Activated CD4-positive, alpha-beta T cell treated with anti-CD3 and anti-CD28 coated beads for 4 hours (primary cell): ENCODE data around the gene LHFPL6.

Experiments used
- DNase-seq, 2 donors: peaks; one replicate each; pipeline ENCODE4 v3.0.0-alpha.2; 2020

The LHFPL6 gene

GRCh38 chr13:39509616-39510315 is 93.2 kb downstream of the LHFPL6 start:
- no peak for DNase-seq

DNA sequence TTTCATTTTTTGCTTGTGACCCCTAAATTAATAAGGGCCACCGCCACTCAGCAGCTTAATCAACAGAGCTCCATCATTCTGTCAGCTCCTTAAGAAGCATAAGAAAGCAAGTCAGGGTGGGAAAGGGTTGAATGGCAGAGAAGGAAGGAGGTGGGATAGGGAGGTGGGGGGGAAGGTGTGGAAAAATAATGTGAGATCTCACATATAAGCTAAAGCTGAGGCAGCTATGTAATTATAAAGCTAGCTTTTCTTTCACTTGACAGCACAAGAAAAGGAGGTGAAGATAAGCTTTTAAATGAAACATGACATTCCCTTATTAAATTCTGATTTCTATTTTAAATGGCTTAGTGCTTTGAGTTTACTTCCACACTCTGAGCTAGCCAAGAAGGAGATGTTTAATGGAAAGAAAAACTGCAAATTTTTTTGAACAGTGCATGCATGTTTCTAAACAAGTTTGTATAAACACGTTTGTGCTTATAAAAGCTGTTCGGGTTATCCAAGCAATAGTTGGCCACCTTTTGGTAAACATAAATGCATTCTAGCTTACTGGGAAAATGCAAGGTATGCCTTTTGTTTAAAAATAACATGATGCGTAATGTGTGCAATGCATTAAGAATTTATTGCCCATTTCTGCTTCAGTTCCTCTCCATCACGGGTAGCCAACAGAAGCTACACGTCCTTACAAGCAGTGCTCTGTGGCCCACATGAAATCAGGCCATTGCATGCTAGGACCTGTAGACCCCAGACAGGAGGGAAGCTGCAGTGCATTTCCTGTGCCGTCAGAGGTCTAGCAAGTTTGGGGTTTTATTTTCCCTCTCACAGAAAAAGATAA is 96.2 kb downstream of the LHFPL6 start:
- DNase-seq: no peak

GRCh38 chr13:39505151-39505550 is 97.8 kb downstream of the LHFPL6 start:
- DNase-seq: no peak

DNA sequence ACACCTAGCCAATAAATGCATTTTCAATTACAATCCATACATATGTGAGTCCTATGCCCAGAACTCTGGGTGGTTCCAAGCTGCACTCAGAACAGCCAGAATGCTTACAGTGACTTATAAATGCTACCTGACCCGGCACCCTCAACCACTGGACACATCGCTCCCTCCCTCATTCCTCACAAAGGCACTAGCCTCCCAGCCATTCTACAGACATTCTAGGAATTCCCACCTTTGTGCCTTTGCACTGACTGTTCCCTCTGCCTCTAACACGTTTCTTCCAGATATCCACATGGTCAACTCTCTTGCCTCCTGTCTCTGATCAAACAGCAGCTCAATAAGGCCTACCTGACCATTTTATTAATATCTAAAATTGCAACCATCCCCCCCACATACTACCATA is 99.9 kb downstream of the LHFPL6 start:
- no peak for DNase-seq

DNA sequence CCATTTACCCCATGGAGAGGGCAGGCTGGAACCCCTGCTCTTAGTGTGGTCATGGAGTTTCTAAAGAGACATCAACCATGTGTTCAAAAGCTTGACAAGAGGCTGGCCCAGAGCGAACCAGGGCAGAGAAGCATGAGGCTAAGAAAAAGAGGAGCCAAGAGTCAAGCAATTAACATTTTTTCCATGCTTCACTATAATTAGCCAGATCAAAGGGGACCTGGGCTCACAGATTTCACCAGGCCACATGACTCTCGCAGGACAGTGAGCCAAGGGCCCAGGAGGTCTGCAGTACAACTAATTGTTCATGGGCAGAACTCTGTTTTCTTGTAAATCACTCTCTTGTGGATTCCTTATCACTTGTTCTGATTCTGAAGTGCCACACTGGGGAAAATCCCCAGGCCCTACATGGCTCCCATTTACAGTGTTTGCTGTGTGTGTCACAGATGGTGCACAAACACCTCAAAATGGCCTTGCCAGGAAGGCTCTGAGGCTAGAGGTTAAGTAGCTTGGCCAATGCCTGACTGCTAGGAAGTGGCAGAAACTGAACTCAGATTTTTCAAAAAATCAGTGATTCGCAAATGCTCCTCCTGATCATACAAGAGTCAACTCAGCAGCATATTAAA is 101.2 kb downstream of the LHFPL6 start:
- DNase-seq: no peak

GRCh38 chr13:39499604-39500003 is 103.4 kb downstream of the LHFPL6 start:
- DNase-seq: no peak

- DNase-seq: no peak
Observed at GRCh38 chr13:39498471-39499114, 104.4 kb downstream of the LHFPL6 start.

DNA sequence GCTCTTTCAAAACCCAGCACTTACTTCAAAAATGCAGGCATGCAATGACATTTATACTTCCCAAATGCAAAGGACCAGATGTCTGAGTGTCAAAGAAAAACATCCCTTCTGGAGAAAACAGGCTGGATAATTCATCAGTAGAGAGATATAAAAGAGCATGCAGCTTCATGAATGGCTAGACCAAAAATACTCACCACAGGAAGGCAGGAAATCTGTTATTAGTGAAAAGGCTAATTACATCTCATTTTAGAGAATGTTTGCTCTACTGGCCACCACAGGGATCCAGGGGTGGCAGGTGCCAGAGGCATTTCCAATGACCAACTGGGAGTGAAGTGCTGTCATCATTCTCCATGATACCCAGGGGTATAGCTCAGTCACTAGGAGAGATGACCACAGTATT is 106.5 kb downstream of the LHFPL6 start:
- no peak for DNase-seq

DNA sequence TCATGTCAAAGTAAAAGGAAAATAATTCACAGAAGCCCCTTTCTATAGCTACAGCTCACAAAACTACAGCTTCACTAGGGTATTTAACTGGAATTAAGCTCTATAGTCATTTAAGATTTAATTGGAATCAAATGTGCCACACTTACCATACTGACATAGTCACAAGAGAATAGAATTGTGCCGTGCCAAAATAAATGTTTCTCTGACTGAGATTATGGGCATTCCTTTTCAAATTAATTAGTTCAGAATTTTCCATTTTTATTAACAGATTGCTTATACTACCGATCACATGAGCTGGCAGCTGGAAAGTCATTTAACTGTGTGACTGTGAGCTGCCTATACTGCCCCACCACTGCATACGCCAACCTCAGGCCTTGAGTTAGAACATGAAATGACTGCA is 108.4 kb downstream of the LHFPL6 start:
- DNase-seq: no peak

GRCh38 chr13:39494006-39494405 is 109.0 kb downstream of the LHFPL6 start:
- no peak for DNase-seq

DNA sequence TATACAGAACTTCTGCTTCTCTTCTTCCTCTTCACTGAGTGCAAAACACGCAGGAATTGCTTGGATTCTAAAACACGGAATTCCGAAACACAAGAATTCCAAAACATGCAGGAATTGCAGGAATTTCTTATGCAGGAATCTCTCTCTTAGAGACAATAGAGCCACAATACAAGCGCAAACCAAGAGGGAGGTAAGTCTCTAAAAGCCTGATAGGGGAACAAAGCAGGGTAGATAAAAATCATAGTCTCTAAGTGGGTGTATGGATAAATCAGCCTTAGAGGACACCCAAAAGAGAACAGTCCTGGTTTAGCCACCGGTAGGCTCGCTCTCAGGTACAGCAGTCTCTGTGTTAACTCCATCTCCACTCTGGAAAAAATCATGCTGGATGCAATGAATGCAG is 112.9 kb downstream of the LHFPL6 start:
- no peak for DNase-seq

DNA sequence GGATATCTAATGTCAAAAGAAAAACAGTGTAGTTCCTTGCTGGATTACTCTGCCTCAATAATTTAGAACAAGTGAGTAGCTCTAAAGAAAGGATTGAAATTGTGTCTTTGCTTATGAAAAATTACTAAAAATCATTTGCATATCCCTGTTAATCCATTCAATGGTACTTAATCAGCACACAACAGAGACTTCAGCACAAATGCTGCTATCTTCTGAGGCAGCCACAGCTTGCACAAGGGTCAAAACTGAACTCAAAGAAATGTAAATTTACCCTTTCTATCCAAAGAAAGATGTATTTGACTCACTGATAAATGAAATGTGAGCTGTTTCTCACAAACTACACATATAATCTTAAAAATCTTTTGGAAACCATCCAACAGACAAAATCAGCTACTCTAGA is 116.2 kb downstream of the LHFPL6 start:
- no peak for DNase-seq

DNA sequence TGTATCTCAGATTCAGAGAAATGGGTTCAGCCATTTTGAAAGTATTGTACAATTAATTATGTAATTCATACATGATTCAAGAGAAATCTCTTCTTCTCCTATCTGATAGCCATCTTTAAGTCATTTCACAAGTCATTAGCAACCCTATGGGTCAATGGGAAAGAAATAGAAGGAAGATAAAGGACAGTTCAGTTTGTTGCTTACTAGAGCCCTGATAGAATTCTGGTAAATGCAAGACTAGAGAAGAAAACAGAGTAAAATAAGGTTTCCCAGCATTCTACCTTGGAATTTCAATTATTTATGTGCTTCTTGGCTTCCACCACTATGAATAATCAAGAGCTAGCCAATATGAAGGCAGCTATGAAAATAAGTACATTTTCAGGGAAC is 117.7 kb downstream of the LHFPL6 start:
- no peak for DNase-seq

- no peak for DNase-seq
Observed at GRCh38 chr13:39484506-39485313, 118.3 kb downstream of the LHFPL6 start.

DNA sequence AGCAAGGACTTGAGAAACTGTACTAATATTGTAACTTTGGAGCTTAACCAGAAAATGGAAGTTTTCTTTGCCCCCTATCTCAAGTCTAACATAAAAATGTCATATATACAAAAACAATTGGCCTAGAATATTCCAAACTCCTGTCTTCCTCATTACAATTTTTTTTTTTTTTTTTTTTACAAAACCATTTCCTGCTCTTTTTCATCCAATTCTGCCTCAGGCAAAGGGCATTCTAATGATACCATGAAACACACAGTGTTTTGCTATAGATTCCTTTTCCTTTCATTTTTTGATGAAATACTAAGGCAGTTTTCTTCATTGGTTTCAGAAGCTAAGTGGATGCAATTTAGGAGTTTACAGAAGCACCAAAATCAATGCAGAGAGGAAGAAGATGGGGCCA is 119.7 kb downstream of the LHFPL6 start:
- DNase-seq: no peak

DNA sequence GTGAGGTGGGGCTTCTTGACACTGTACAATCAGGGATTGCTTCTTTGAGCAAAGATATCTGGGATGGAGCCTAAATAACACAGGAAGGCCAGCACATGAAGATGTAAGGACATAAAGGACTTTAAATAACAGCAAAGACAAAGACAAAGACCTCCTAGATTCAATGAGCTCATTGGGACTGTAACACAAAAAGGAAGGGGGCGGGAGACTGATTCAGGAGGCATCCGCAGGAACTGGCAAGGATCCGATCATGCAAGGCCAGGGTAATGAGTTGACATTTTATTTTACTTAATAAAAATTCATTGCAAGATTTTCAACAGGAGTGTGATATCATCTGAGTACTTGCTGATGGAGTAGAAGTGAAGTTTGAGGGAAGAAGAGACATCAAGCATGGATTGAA is 121.5 kb downstream of the LHFPL6 start:
- no peak for DNase-seq

GRCh38 chr13:39474600-39474999 is 128.4 kb downstream of the LHFPL6 start:
- DNase-seq: no peak

DNA sequence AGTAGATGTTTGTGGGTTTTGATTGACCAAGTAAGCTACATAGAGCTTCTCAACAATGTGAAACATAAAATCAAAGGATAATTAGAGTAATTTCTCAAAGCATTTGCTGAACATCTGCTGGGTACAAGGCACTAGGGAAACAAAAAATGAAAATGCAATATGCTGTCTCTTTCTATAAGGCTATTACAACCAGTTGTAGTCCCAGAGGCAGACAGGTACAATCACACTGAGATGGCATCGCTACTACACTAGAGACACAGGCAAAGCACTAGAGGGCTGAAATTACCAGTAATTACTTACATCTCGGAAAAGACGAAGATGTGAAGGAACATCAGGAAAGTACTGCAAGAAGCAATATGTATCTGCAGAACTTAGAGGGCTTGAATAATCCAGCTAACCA is 133.3 kb downstream of the LHFPL6 start:
- DNase-seq: no peak

DNA sequence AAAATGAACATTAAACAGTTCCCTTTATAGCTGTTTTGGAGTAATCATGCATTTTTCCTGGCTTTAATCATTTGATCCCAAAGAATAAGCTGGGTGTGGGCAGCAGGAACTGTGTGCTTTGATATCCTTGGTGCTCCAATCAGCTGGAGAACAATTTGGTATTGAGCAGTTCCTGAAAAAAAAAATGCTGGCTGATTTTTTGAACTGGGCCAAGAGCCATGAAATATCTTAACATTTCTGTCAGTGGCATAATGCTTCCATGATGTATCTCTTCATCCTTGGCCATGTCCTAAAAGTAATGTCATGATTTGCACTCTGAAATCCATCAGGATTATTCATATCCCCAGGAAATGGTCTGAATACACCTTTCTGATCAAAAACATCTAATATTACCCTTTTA is 134.7 kb downstream of the LHFPL6 start:
- no peak for DNase-seq

DNA sequence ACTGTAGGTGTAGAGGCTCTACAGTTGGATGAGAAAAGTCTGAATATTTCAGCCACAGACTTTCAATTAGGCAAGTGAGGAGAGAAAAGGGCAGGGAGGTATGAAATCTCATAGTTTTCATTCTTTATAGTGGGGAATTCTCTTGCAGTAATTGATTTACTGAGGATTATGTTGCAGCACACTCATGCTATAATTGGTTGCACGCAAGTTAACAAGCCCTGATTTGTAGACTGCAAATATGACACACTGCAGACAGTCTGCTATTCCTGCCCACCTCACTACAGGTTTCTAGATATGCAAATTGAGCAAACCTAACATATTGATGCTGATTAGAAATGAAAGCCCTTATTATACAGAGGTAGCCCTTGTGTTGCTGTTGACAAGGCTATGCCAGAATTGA is 139.4 kb downstream of the LHFPL6 start:
- DNase-seq: no peak

DNA sequence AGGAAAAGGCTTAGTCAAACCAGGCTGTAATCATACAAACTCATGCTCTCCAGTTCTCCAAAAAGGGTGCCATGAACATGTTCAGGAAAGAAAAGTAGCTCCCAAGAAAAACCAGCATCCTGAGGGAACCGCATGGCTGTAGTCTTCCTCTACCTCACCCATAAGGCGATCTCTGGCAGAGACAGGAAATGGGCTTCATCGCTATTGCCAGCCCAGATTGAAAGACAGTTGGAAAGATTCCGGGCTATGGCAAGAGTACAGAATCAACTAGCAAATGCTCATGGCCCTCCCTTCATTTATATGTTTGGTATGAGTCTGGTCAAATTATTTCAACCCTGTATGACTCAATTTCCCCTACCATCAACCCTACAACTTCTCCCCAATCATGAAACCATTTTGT is 140.1 kb downstream of the LHFPL6 start:
- no peak for DNase-seq

GRCh38 chr13:39462428-39462827 is 140.6 kb downstream of the LHFPL6 start:
- no peak for DNase-seq
